SK-N-SH (cell line): ENCODE data around the gene GRIK1.

Experiments
- EP300 ChIP-seq, 2 experiments: IDR thresholded peaks; 2 replicates each; pipeline versions ENCODE4 v1.4.0 to v1.6.1; 2012; ENCODE audit warnings: borderline replicate concordance in 1 of 2, low read depth in 1 of 2, low read length in 1 of 2
- FOXJ3 ChIP-seq: sonication (generic); formaldehyde crosslinking; IDR thresholded peaks from 2 replicates; pipeline ENCODE4 v1.5.1; 2020; ENCODE audit warnings: mild to moderate bottlenecking, missing genetic modification reagents
- GATA2 ChIP-seq: sonication (generic); formaldehyde crosslinking; IDR thresholded peaks from 2 replicates; pipeline ENCODE4 v1.5.0; 2020; ENCODE audit warnings: mild to moderate bottlenecking, missing genetic modification reagents
- JUND ChIP-seq: IDR thresholded peaks from 2 replicates; pipeline ENCODE4 v1.4.0; 2012
- POLR2AphosphoS5 ChIP-seq: IDR thresholded peaks from 2 replicates; pipeline ENCODE4 v1.6.1; 2012; ENCODE audit warnings: low read depth, low read length
- RAD21 ChIP-seq: IDR thresholded peaks from 2 replicates; pipeline ENCODE4 v1.6.1; 2012; ENCODE audit warnings: mild to moderate bottlenecking, low read length
- RCOR1 ChIP-seq: fragments of 150-350 bp; IDR thresholded peaks from 2 replicates; pipeline ENCODE4 v1.6.1; 2017; ENCODE audit warnings: antibody characterized with exemption, low read length
- RFX5 ChIP-seq: IDR thresholded peaks from 2 replicates; pipeline ENCODE4 v1.6.1; 2012; ENCODE audit warnings: mild to moderate bottlenecking, improper control_type of control experiment, low read length
- RXRA ChIP-seq: IDR thresholded peaks from 2 replicates; pipeline ENCODE4 v1.4.0; 2012; ENCODE audit warnings: low read depth, mild to moderate bottlenecking, borderline replicate concordance
- YY1 ChIP-seq: IDR thresholded peaks from 2 replicates; pipeline ENCODE4 v1.4.0; 2012; ENCODE audit warnings: low read depth, mild to moderate bottlenecking
- TF ChIP-seq, protein P1 (sequence below): IDR thresholded peaks from 2 replicates; pipeline ENCODE4 v1.6.1; 2012; ENCODE audit warnings: mild to moderate bottlenecking, low read depth, low read length, moderate library complexity
- TF ChIP-seq, protein P2 (sequence below): fragments of 200-600 bp; sonication (generic); IDR thresholded peaks from 2 replicates; pipeline ENCODE4 v1.6.1; 2017; ENCODE audit warnings: antibody characterized with exemption, mild to moderate bottlenecking, moderate library complexity
- TF ChIP-seq, protein P3 (sequence below): fragments of 150-350 bp; IDR thresholded peaks from 2 replicates; pipeline ENCODE4 v1.6.1; 2016; ENCODE audit warnings: mild to moderate bottlenecking, low read depth, low read length
- TF ChIP-seq, protein P4 (sequence below): fragments of 150-350 bp; IDR thresholded peaks from 2 replicates; pipeline ENCODE4 v1.6.1; 2017; ENCODE audit warnings: antibody characterized with exemption, low read length, low read depth, borderline replicate concordance

DNA sequence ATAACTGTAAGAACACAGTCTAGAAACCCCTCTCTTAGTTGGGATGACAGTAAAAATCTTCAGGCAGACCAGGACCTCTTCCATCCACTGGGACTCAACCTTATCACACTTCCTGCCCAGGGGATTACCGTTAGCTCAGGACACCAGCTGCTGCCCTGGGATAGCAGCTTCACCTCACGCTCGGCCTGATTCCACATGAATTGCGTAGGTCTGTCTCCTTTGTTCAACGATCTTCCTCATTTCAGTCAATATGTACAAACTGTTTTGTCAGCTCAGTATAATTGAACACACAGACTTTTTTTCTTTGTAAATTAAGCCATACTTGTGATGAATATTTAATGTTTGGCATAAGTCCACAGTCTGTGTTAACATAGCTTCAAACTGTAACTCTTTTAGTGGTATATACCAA, 290.4 kb downstream of the GRIK1 start:
- TF ChIP-seq, protein P1, sequence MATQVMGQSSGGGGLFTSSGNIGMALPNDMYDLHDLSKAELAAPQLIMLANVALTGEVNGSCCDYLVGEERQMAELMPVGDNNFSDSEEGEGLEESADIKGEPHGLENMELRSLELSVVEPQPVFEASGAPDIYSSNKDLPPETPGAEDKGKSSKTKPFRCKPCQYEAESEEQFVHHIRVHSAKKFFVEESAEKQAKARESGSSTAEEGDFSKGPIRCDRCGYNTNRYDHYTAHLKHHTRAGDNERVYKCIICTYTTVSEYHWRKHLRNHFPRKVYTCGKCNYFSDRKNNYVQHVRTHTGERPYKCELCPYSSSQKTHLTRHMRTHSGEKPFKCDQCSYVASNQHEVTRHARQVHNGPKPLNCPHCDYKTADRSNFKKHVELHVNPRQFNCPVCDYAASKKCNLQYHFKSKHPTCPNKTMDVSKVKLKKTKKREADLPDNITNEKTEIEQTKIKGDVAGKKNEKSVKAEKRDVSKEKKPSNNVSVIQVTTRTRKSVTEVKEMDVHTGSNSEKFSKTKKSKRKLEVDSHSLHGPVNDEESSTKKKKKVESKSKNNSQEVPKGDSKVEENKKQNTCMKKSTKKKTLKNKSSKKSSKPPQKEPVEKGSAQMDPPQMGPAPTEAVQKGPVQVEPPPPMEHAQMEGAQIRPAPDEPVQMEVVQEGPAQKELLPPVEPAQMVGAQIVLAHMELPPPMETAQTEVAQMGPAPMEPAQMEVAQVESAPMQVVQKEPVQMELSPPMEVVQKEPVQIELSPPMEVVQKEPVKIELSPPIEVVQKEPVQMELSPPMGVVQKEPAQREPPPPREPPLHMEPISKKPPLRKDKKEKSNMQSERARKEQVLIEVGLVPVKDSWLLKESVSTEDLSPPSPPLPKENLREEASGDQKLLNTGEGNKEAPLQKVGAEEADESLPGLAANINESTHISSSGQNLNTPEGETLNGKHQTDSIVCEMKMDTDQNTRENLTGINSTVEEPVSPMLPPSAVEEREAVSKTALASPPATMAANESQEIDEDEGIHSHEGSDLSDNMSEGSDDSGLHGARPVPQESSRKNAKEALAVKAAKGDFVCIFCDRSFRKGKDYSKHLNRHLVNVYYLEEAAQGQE: no peak
- TF ChIP-seq FOXJ3 (CRISPR knock-in tag) (no peak), RCOR1 (no peak), RXRA (no peak), EP300 (IDR thresholded peaks at IDR 0.05; ENCODE audit: borderline replicate concordance in 1 of 2, low read depth in 1 of 2, low read length in 1 of 2) (no peak), YY1 (no peak), RFX5 (no peak), JUND (no peak), POLR2AphosphoS5 (no peak), RAD21 (no peak), GATA2 (no peak)
- TF ChIP-seq, protein P2, sequence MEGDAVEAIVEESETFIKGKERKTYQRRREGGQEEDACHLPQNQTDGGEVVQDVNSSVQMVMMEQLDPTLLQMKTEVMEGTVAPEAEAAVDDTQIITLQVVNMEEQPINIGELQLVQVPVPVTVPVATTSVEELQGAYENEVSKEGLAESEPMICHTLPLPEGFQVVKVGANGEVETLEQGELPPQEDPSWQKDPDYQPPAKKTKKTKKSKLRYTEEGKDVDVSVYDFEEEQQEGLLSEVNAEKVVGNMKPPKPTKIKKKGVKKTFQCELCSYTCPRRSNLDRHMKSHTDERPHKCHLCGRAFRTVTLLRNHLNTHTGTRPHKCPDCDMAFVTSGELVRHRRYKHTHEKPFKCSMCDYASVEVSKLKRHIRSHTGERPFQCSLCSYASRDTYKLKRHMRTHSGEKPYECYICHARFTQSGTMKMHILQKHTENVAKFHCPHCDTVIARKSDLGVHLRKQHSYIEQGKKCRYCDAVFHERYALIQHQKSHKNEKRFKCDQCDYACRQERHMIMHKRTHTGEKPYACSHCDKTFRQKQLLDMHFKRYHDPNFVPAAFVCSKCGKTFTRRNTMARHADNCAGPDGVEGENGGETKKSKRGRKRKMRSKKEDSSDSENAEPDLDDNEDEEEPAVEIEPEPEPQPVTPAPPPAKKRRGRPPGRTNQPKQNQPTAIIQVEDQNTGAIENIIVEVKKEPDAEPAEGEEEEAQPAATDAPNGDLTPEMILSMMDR: no peak
- TF ChIP-seq, protein P3, sequence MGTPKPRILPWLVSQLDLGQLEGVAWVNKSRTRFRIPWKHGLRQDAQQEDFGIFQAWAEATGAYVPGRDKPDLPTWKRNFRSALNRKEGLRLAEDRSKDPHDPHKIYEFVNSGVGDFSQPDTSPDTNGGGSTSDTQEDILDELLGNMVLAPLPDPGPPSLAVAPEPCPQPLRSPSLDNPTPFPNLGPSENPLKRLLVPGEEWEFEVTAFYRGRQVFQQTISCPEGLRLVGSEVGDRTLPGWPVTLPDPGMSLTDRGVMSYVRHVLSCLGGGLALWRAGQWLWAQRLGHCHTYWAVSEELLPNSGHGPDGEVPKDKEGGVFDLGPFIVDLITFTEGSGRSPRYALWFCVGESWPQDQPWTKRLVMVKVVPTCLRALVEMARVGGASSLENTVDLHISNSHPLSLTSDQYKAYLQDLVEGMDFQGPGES: no peak
- TF ChIP-seq, protein P4, sequence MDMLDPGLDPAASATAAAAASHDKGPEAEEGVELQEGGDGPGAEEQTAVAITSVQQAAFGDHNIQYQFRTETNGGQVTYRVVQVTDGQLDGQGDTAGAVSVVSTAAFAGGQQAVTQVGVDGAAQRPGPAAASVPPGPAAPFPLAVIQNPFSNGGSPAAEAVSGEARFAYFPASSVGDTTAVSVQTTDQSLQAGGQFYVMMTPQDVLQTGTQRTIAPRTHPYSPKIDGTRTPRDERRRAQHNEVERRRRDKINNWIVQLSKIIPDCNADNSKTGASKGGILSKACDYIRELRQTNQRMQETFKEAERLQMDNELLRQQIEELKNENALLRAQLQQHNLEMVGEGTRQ: no peak
